HepG2 (cell line): Measurements from ENCODE around the gene ARHGEF11. TPM values are rescaled to one million over a fixed set of nuclear protein-coding genes. Genes with fewer than 3 reads are reported as not detected.
A peak's percentile ranks its signal among the peaks of the same experiment; 100 is the strongest.

Experiments
- AGO1 ChIP-seq: fragments of 200-400 bp; formaldehyde crosslinking; IDR thresholded peaks from 2 replicates; pipeline ENCODE4 v1.6.1; 2017; ENCODE audit warnings: mild to moderate bottlenecking, low read depth, low read length, moderate library complexity; ENCODE audit not compliant: poor library complexity, severe bottlenecking
- ATF1 ChIP-seq: IDR thresholded peaks from 2 replicates; pipeline ENCODE4 v1.6.1; 2016; ENCODE audit warnings: mild to moderate bottlenecking, control low read depth
- BATF2 ChIP-seq: sonication (generic); formaldehyde crosslinking; IDR thresholded peaks from 2 replicates; pipeline ENCODE4 v1.8.0; 2022; ENCODE audit warnings: mild to moderate bottlenecking, missing genetic modification reagents, moderate library complexity
- BCL3 ChIP-seq: sonication (generic); formaldehyde crosslinking; IDR thresholded peaks from 2 replicates; pipeline ENCODE4 v1.5.1; 2020; ENCODE audit warnings: mild to moderate bottlenecking, missing genetic modification reagents, moderate library complexity
- CENPT ChIP-seq: sonication (generic); formaldehyde crosslinking; IDR thresholded peaks from 2 replicates; pipeline ENCODE4 v1.8.0; 2022; ENCODE audit warnings: low read depth, mild to moderate bottlenecking, moderate library complexity, missing genetic modification reagents
- CERS6 ChIP-seq: sonication (generic); formaldehyde crosslinking; IDR thresholded peaks from 2 replicates; pipeline ENCODE4 v1.5.0; 2020; ENCODE audit warnings: missing genetic modification reagents
- GFI1 ChIP-seq: sonication (generic); formaldehyde crosslinking; IDR thresholded peaks from 2 replicates; pipeline ENCODE4 v1.5.0; 2020; ENCODE audit warnings: missing genetic modification reagents, mild to moderate bottlenecking, borderline replicate concordance
- HNRNPK ChIP-seq: fragments of 200-400 bp; formaldehyde crosslinking; IDR thresholded peaks from 2 replicates; pipeline ENCODE4 v1.6.1; 2018; ENCODE audit warnings: low read length, low read depth, moderate library complexity, mild to moderate bottlenecking; ENCODE audit not compliant: poor library complexity, severe bottlenecking
- LBX2 ChIP-seq: sonication (generic); formaldehyde crosslinking; IDR thresholded peaks from 2 replicates; pipeline ENCODE4 v1.5.0; 2020; ENCODE audit warnings: missing genetic modification reagents, mild to moderate bottlenecking, borderline replicate concordance
- MAFF ChIP-seq: IDR thresholded peaks from 2 replicates; pipeline ENCODE4 v1.6.1; 2011; ENCODE audit warnings: low read depth, low read length, improper control_type of control experiment
- NKX3-1 ChIP-seq: sonication (generic); formaldehyde crosslinking; IDR thresholded peaks from 2 replicates; pipeline ENCODE4 v1.5.0; 2020; ENCODE audit warnings: missing genetic modification reagents
- NR0B2 ChIP-seq: sonication (generic); formaldehyde crosslinking; IDR thresholded peaks from 2 replicates; pipeline ENCODE4 v1.4.0; 2020; ENCODE audit warnings: mild to moderate bottlenecking, missing genetic modification reagents
- POLR2G ChIP-seq: fragments of 200-400 bp; formaldehyde crosslinking; IDR thresholded peaks from 2 replicates; pipeline ENCODE4 v1.6.1; 2018; ENCODE audit warnings: mild to moderate bottlenecking, low read depth, low read length, moderate library complexity
- PREB ChIP-seq: sonication (generic); formaldehyde crosslinking; IDR thresholded peaks from 2 replicates; pipeline ENCODE4 v1.4.0; 2020; ENCODE audit warnings: missing genetic modification reagents
- RAD21 ChIP-seq: fragments of 450-650 bp; formaldehyde crosslinking; IDR thresholded peaks from 2 replicates; pipeline ENCODE4 v1.5.0; 2020; ENCODE audit warnings: mild to moderate bottlenecking
- RAD51 ChIP-seq: fragments of 450-650 bp; IDR thresholded peaks from 2 replicates; pipeline ENCODE4 v1.6.1; 2016; ENCODE audit warnings: borderline replicate concordance
- SCMH1 ChIP-seq: sonication (generic); formaldehyde crosslinking; IDR thresholded peaks from 2 replicates; pipeline ENCODE4 v1.9.0; 2021; ENCODE audit warnings: missing genetic modification reagents, mild to moderate bottlenecking, borderline replicate concordance
- SMAD1 ChIP-seq: sonication (generic); formaldehyde crosslinking; IDR thresholded peaks from 2 replicates; pipeline ENCODE4 v1.4.0; 2020; ENCODE audit warnings: missing genetic modification reagents, low read depth, mild to moderate bottlenecking, borderline replicate concordance
- ZBTB20 ChIP-seq: sonication (generic); formaldehyde crosslinking; IDR thresholded peaks from 2 replicates; pipeline ENCODE4 v1.8.1; 2023; ENCODE audit warnings: missing genetic modification reagents, low read depth, mild to moderate bottlenecking, borderline replicate concordance
- ZBTB3 ChIP-seq: sonication (generic); formaldehyde crosslinking; IDR thresholded peaks from 2 replicates; pipeline ENCODE4 v1.4.0; 2020; ENCODE audit warnings: low read depth, mild to moderate bottlenecking, moderate library complexity, missing genetic modification reagents, borderline replicate concordance
- ZBTB7B ChIP-seq: sonication (generic); formaldehyde crosslinking; IDR thresholded peaks from 2 replicates; pipeline ENCODE4 v1.4.0; 2020; ENCODE audit warnings: missing genetic modification reagents
- ZNF552 ChIP-seq: sonication (generic); formaldehyde crosslinking; IDR thresholded peaks from 2 replicates; pipeline ENCODE4 v1.9.0; 2022; ENCODE audit warnings: missing genetic modification reagents, mild to moderate bottlenecking, borderline replicate concordance
- ZNF589 ChIP-seq: sonication (generic); formaldehyde crosslinking; conservative IDR thresholded peaks from 2 replicates; pipeline ENCODE4 v1.8.0; 2022; ENCODE audit warnings: mild to moderate bottlenecking, moderate library complexity, missing genetic modification reagents
- ZNF761 ChIP-seq: sonication (generic); formaldehyde crosslinking; conservative IDR thresholded peaks from 2 replicates; pipeline ENCODE4 v1.4.0; 2020; ENCODE audit warnings: mild to moderate bottlenecking, missing genetic modification reagents
- ZNF782 ChIP-seq: sonication (generic); formaldehyde crosslinking; IDR thresholded peaks from 2 replicates; pipeline ENCODE4 v1.4.0; 2020; ENCODE audit warnings: missing genetic modification reagents, mild to moderate bottlenecking, borderline replicate concordance
- polyA plus RNA-seq, 8 experiments: library from polyadenylated mRNA; depleted of rRNA in 3 of 8; stranded (reverse) in 7 of 8; unstranded in 1 of 8; fragments of >200 nt; fragmentation: Illumina TruSeq in 4 of 8; extraction: Trizol in 4 of 8; gene quantifications; 2 replicates each; pipeline versions ENCODE4 v1.2.1 to v1.2.3, GENCODE V29; 2011 to 2016; ENCODE audit warnings: low read depth in 4 of 8, missing spikeins in 1 of 8, mixed read lengths in 1 of 8; ENCODE audit not compliant: insufficient read depth in 1 of 8
- total RNA-seq, 5 experiments: library from RNA; depleted of rRNA; stranded (reverse); fragments of >200 nt; fragmentation: Illumina TruSeq; extraction: Trizol; gene quantifications; 2 replicates each; pipeline ENCODE4 v1.2.3, GENCODE V29; 2016; ENCODE audit warnings: low read depth in 1 of 5

Gene ARHGEF11
- total and polyA plus RNA-seq, 2 of the 13 experiments (the other 11 are each of a cell fraction or from before 2014, with no cell fraction given) = 16.5 to 21.2 TPM

GRCh38 chr1:156892190-156893047, 153.1 kb downstream of the ARHGEF11 start (continued):
- TF ChIP-seq NKX3-1 (no peak), ZNF552 (CRISPR knock-in tag) (no peak), NR0B2 (no peak), GFI1 (CRISPR knock-in tag) (no peak), POLR2G (no peak), ATF1 (CRISPR knock-in tag) (no peak), PREB (CRISPR knock-in tag) (no peak), ZBTB7B (peak; percentile 72; the same call in 1 of the 2 replicates), RAD51 (no peak), LBX2 (CRISPR knock-in tag) (no peak), RAD21 (CRISPR knock-in tag) (peak; percentile 70), SMAD1 (CRISPR knock-in tag) (no peak), MAFF (no peak), ZNF761 (CRISPR knock-in tag) (no peak), HNRNPK (no peak), AGO1 (no peak), ZNF589 (CRISPR knock-in tag) (no peak), BCL3 (CRISPR knock-in tag) (no peak), ZBTB3 (CRISPR knock-in tag) (no peak), CENPT (CRISPR knock-in tag) (no peak), CERS6 (CRISPR knock-in tag) (no peak), SCMH1 (CRISPR knock-in tag) (no peak), ZNF782 (no peak), BATF2 (CRISPR knock-in tag) (no peak), ZBTB20 (CRISPR knock-in tag) (0 out of 2 replicates have a peak, but pooled peaks have one; percentile 41)
